GM12878 (cell line): ENCODE results near the gene ASPG.

Source experiments
- CTCF ChIP-seq, 3 experiments: IDR thresholded peaks in 2 of 3; conservative IDR thresholded peaks in 1 of 3; 2 replicates each; pipeline ENCODE4 v1.5.1; 2011; ENCODE audit warnings: low read depth in 3 of 3, low read length in 3 of 3, mild to moderate bottlenecking in 3 of 3, control low read depth in 2 of 3, moderate library complexity in 2 of 3, inconsistent platforms in 1 of 3, mixed read lengths in 1 of 3; ENCODE audit not compliant: control insufficient read depth in 2 of 3, insufficient read depth in 1 of 3; ENCODE audit errors: extremely low read depth in 1 of 3
- TCF7 ChIP-seq: IDR thresholded peaks from 2 replicates; pipeline ENCODE4 v1.6.1; 2014; ENCODE audit warnings: antibody characterized with exemption, borderline replicate concordance

- TF ChIP-seq CTCF (IDR thresholded peaks at IDR 0.05 in 2 of 3, conservative IDR thresholded peaks at IDR 0.05 in 1 of 3; ENCODE audit: control insufficient read depth in 2 of 3, extremely low read depth in 1 of 3, insufficient read depth in 1 of 3, low read depth in 3 of 3, low read length in 3 of 3) (no peak), TCF7 (no peak)
Measured at GRCh38 chr14:104112609-104113571, 27.4 kb downstream of the ASPG start.
